HepG2 (cell line): Measurements from ENCODE around the gene CHRNB1. TPM values are rescaled to one million over a fixed set of nuclear protein-coding genes. Genes with fewer than 3 reads are reported as not detected.

ENCODE experiments used
- ATAC-seq: fragments of 200-7000 bp; cut with Tn5 transposase; 3 replicates; pipeline ENCODE4 v1.9.1; 2020; ENCODE audit warnings: mild to moderate bottlenecking, moderate library complexity
- BruUV-seq: library from RNA; stranded (reverse); fragments of 400-500 nt; replicated peaks from 2 replicates; lab custom pipeline; 2021; lab: Mats Ljungman, UMichigan
- CTCF ChIA-PET: fragments of 300-600 bp; formaldehyde crosslinking; extraction: SDS; loops from one replicate; lab custom pipeline; 2021; ENCODE audit warnings: low total read pairs, inconsistent platforms, low intra/inter-chr PET ratio; lab: Yijun Ruan, JAX
- POLR2A ChIA-PET: fragments of 350-600 bp; sonication (Branson Sonifier 250); formaldehyde crosslinking; loops from one replicate; lab custom pipeline; 2020; ENCODE audit warnings: antibody characterized with exemption, inconsistent platforms; lab: Yijun Ruan, JAX
- DNase-seq: peaks from one replicate; pipeline ENCODE4 v3.0.0-alpha.2; 2015; ENCODE audit warnings: low spot score
- FAIRE-seq: peaks from 3 replicates; lab custom pipeline; 2011; peaks lifted over from hg19 to GRCh38; lab: Jason Lieb, UNC
- H2AFZ ChIP-seq: one replicate; pipeline ENCODE4 v1.6.1; 2011; ENCODE audit warnings: low read length, inconsistent platforms
- H3K27ac ChIP-seq: fragments of 300-600 bp; 3 replicates; pipeline ENCODE4 v1.8.0; 2011; ENCODE audit warnings: mixed run types, mild to moderate bottlenecking, mixed read lengths, low read length, inconsistent platforms; ENCODE audit not compliant: insufficient read depth; ENCODE audit errors: extremely low read length
- H3K27me3 ChIP-seq, 2 experiments: fragments of 200-600 bp in 1 of 2; 2 replicates in 1 of 2; 3 replicates in 1 of 2; pipeline versions ENCODE4 v1.6.0 to v1.8.0; 2011; ENCODE audit warnings: low read length in 2 of 2, mild to moderate bottlenecking in 2 of 2, moderate library complexity in 2 of 2, inconsistent platforms in 1 of 2; ENCODE audit not compliant: insufficient read depth in 2 of 2, control insufficient read depth in 1 of 2
- H3K36me3 ChIP-seq, 2 experiments: fragments of 200-600 bp in 1 of 2; replicated peaks in 1 of 2; 2 replicates in 1 of 2; 3 replicates in 1 of 2; pipeline versions ENCODE4 v1.5.1 to v1.8.0; 2011; ENCODE audit warnings: low read length in 2 of 2, inconsistent platforms in 1 of 2; ENCODE audit not compliant: insufficient read depth in 2 of 2, control insufficient read depth in 1 of 2
- H3K4me1 ChIP-seq: 2 replicates; pipeline ENCODE4 v1.5.1; 2012; ENCODE audit warnings: low read length, inconsistent platforms; ENCODE audit not compliant: insufficient read depth
- H3K4me2 ChIP-seq: 2 replicates; pipeline ENCODE4 v1.6.0; 2011; ENCODE audit warnings: low read depth, low read length, inconsistent platforms
- H3K4me3 ChIP-seq, 3 experiments: fragments of 200-600 bp in 1 of 3; sonication (generic), shearing (Covaris generic) in 1 of 3; replicated peaks in 1 of 3; 2 replicates each; pipeline ENCODE4 v1.5.1; 2011 to 2016; ENCODE audit warnings: low read length in 3 of 3, inconsistent platforms in 2 of 3, low read depth in 2 of 3, mild to moderate bottlenecking in 2 of 3, control low read depth in 1 of 3, mixed read lengths in 1 of 3; ENCODE audit not compliant: insufficient read depth in 1 of 3
- H3K79me2 ChIP-seq: one replicate; pipeline ENCODE4 v1.6.1; 2011; ENCODE audit warnings: low read length, inconsistent platforms; ENCODE audit not compliant: insufficient read depth
- H3K9ac ChIP-seq: 2 replicates; pipeline ENCODE4 v1.6.0; 2011; ENCODE audit warnings: mild to moderate bottlenecking, low read depth, low read length, inconsistent platforms; ENCODE audit not compliant: insufficient read depth
- H3K9me3 ChIP-seq: 2 replicates; pipeline ENCODE4 v1.5.1; 2012; ENCODE audit warnings: mild to moderate bottlenecking, low read length
- H4K20me1 ChIP-seq: 2 replicates; pipeline ENCODE4 v1.6.0; 2011; ENCODE audit warnings: inconsistent platforms, mild to moderate bottlenecking, low read length, moderate library complexity; ENCODE audit not compliant: insufficient read depth
- EP300 ChIP-seq, 3 experiments: sonication (generic) in 1 of 3; formaldehyde crosslinking in 1 of 3; IDR thresholded peaks; 2 replicates each; pipeline versions ENCODE4 v1.5.1 to v1.6.1; 2011 to 2020; ENCODE audit warnings: low read depth in 2 of 3, low read length in 2 of 3, borderline replicate concordance in 1 of 3, improper control_type of control experiment in 1 of 3, mild to moderate bottlenecking in 1 of 3, missing genetic modification reagents in 1 of 3, moderate library complexity in 1 of 3
- HNRNPL ChIP-seq: fragments of 200-400 bp; formaldehyde crosslinking; IDR thresholded peaks from 2 replicates; pipeline ENCODE4 v1.6.1; 2017; ENCODE audit warnings: mild to moderate bottlenecking, low read depth, low read length
- KMT2B ChIP-seq: IDR thresholded peaks from 2 replicates; pipeline ENCODE4 v1.6.1; 2016; ENCODE audit warnings: missing genetic modification reagents, missing compliant biosample characterization
- MEF2D ChIP-seq: sonication (generic); formaldehyde crosslinking; IDR thresholded peaks from 2 replicates; pipeline ENCODE4 v1.5.1; 2020; ENCODE audit warnings: mild to moderate bottlenecking, missing genetic modification reagents
- POLR2G ChIP-seq: fragments of 200-400 bp; formaldehyde crosslinking; IDR thresholded peaks from 2 replicates; pipeline ENCODE4 v1.6.1; 2018; ENCODE audit warnings: mild to moderate bottlenecking, low read depth, low read length, moderate library complexity
- RARG ChIP-seq: sonication (generic); formaldehyde crosslinking; IDR thresholded peaks from 2 replicates; pipeline ENCODE4 v1.4.0; 2020; ENCODE audit warnings: low read depth, mild to moderate bottlenecking, missing genetic modification reagents
- REXO4 ChIP-seq: sonication (generic); formaldehyde crosslinking; IDR thresholded peaks from 2 replicates; pipeline ENCODE4 v1.8.0; 2022; ENCODE audit warnings: missing genetic modification reagents, mild to moderate bottlenecking, borderline replicate concordance
- SAP130 ChIP-seq: IDR thresholded peaks from 2 replicates; pipeline ENCODE4 v1.6.1; 2016; ENCODE audit warnings: low read depth
- TFAP4 ChIP-seq: sonication (generic); IDR thresholded peaks from 2 replicates; pipeline ENCODE4 v1.6.1; 2016; ENCODE audit warnings: low read depth, borderline replicate concordance
- TFE3 ChIP-seq: IDR thresholded peaks from 2 replicates; pipeline ENCODE4 v1.6.1; 2016
- ZNF121 ChIP-seq: sonication (generic); formaldehyde crosslinking; IDR thresholded peaks from 2 replicates; pipeline ENCODE4 v1.5.0; 2020; ENCODE audit warnings: mild to moderate bottlenecking, missing genetic modification reagents
- WGBS: methylation state at CpG from one replicate; pipeline ENCODE4 v1.1.6; 2017; ENCODE audit warnings: low lambda C conversion rate; 5-methylcytosine and 5-hydroxymethylcytosine counted together
- in situ Hi-C: cut with HindIII; loops from 2 replicates; pipeline ENCODE4 v1.10.0; 2017; ENCODE audit warnings: low pct_unique_long_range_greater_than_20kb; ENCODE audit not compliant: extremely low pct_ligation_motif_present
- intact Hi-C: fragments of 100-400 bp; cut with micrococcal nuclease; formaldehyde crosslinking; loops from one replicate; pipeline ENCODE4 v1.10.0; 2022; ENCODE audit not compliant: unreplicated experiment
- polyA plus RNA-seq, 8 experiments: library from polyadenylated mRNA; depleted of rRNA in 3 of 8; stranded (reverse) in 7 of 8; unstranded in 1 of 8; fragments of >200 nt; fragmentation: Illumina TruSeq in 4 of 8; extraction: Trizol in 4 of 8; gene quantifications; 2 replicates each; pipeline versions ENCODE4 v1.2.1 to v1.2.3, GENCODE V29; 2011 to 2016; ENCODE audit warnings: low read depth in 4 of 8, missing spikeins in 1 of 8, mixed read lengths in 1 of 8; ENCODE audit not compliant: insufficient read depth in 1 of 8
- total RNA-seq, 5 experiments: library from RNA; depleted of rRNA; stranded (reverse); fragments of >200 nt; fragmentation: Illumina TruSeq; extraction: Trizol; gene quantifications; 2 replicates each; pipeline ENCODE4 v1.2.3, GENCODE V29; 2016; ENCODE audit warnings: low read depth in 1 of 5
- TF ChIP-seq, protein P1 (sequence below): sonication (generic); formaldehyde crosslinking; IDR thresholded peaks from 2 replicates; pipeline ENCODE4 v1.4.0; 2020; ENCODE audit warnings: mild to moderate bottlenecking, low read depth, missing genetic modification reagents

CHRNB1 gene
- total and polyA plus RNA-seq, 2 of the 13 experiments (the other 11 are each of a cell fraction or from before 2014, with no cell fraction given): 5.4 to 33.7 TPM

GRCh38 chr17:7486181-7486580 is 41.3 kb downstream of the CHRNB1 start (continued):
- TF ChIP-seq EP300 (IDR thresholded peaks at IDR 0.05; ENCODE audit: low read depth in 2 of 2, low read length in 2 of 2) (no peak), EP300 (CRISPR knock-in tag; IDR thresholded peaks at IDR 0.05; ENCODE audit: borderline replicate concordance) (no peak), TFAP4 (no peak), MEF2D (CRISPR knock-in tag) (0 out of 2 replicates have a peak, but pooled peaks have one; percentile 7), TFE3 (no peak), REXO4 (CRISPR knock-in tag) (no peak), SAP130 (CRISPR knock-in tag) (peak; percentile 2; the same call in 1 of the 2 replicates), POLR2G (no peak), RARG (CRISPR knock-in tag) (no peak), HNRNPL (no peak)
- TF ChIP-seq, protein P1, sequence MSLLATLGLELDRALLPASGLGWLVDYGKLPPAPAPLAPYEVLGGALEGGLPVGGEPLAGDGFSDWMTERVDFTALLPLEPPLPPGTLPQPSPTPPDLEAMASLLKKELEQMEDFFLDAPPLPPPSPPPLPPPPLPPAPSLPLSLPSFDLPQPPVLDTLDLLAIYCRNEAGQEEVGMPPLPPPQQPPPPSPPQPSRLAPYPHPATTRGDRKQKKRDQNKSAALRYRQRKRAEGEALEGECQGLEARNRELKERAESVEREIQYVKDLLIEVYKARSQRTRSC (CRISPR knock-in tag): no peak

GRCh38 chr17:7490144-7490543 is 45.3 kb downstream of the CHRNB1 start:
- in situ Hi-C loops (no loop called here), intact Hi-C loops (no loop called here)
- FAIRE-seq: no peak
- Histone ChIP-seq H3K4me1 (peaks cover 70% of the 10 kb centered on the region), H2AFZ (no peak overlapping the region), H3K4me3 (no peak overlapping the region), H3K36me3 (peaks cover 0 to 24% of the 10 kb centered on the region in 2 experiments; a peak in 4 of 5 replicates), H3K9ac (no peak overlapping the region), H3K9me3 (no peaks in the 10 kb centered on the region), H4K20me1 (peaks cover 74% of the 10 kb centered on the region), H3K79me2 (peaks cover 87% of the 10 kb centered on the region), H3K4me2 (0 out of 2 replicates have a peak overlapping the region, but pooled peaks have one; percentile 3), H3K27me3 (no peaks in the 10 kb centered on the region; a peak in 1 of 5 replicates), H3K27ac (no peak overlapping the region)
- no TSS peak for BruUV-seq
- WGBS: 81% methylated on average over 8 of the region's 8 CpGs
- no peak for DNase-seq
- POLR2A ChIA-PET: no interaction called here
- peak; percentile 65; the same call in 1 of the 2 replicates for TF ChIP-seq ZNF121
- no peak for TF ChIP-seq KMT2B (CRISPR knock-in tag)
- ATAC-seq: no peak
- CTCF ChIA-PET: no interaction called here
